Measurements from ENCODE around the gene DIRAS1. TPM values are rescaled to one million over a fixed set of nuclear protein-coding genes. Genes with fewer than 3 reads are reported as not detected.

Gene DIRAS1
- total RNA-seq, 2 donors from 2014 or later: 0.11 to 0.72 TPM

- DNase-seq (ENCODE audit: low spot score in 2 of 2) (no peak), ATAC-seq (no peak)
- Mint-ChIP-seq H3K36me3 (no peaks in the 10 kb centered on the region), H3K9me3 (no peaks in the 10 kb centered on the region), H3K27ac (no peak overlapping the region)
Measured at GRCh38 chr19:2703691-2704216, 17.4 kb downstream of the DIRAS1 start.

- H3K9me3 Mint-ChIP-seq: no peaks in the 10 kb centered on the region
- ATAC-seq (no peak), DNase-seq (ENCODE audit: low spot score in 2 of 2) (no peak)
- H3K36me3 Mint-ChIP-seq: no peaks in the 10 kb centered on the region
- H3K27ac Mint-ChIP-seq: no peak overlapping the region
Measured at GRCh38 chr19:2703077-2703437, 18.1 kb downstream of the DIRAS1 start.

GRCh38 chr19:2702170-2703076, 18.7 kb downstream of the DIRAS1 start, which contains the start of gene GNG7:
TSS of gene GNG7 (minus strand) at chr19:2702694. CDS start at chr19:2520688, 182,006 bp downstream.
- H3K27ac Mint-ChIP-seq: no peak within 1 kb of the TSS
- ATAC-seq (peak; percentile 98 to 100), DNase-seq (ENCODE audit: low spot score in 2 of 2) (peak; percentile 89 to 99)
- H3K9me3 Mint-ChIP-seq: no peaks in the 10 kb centered on the region
- H3K36me3 Mint-ChIP-seq: no peaks in the 10 kb centered on the region

GRCh38 chr19:2701361-2702169, 19.6 kb downstream of the DIRAS1 start:
- no peak overlapping the region for H3K27ac Mint-ChIP-seq
- ATAC-seq (no peak), DNase-seq (ENCODE audit: low spot score in 2 of 2) (no peak)
- no peaks in the 10 kb centered on the region for H3K36me3 Mint-ChIP-seq
- H3K9me3 Mint-ChIP-seq: no peaks in the 10 kb centered on the region

- Mint-ChIP-seq H3K36me3 (no peaks in the 10 kb centered on the region), H3K9me3 (no peaks in the 10 kb centered on the region), H3K27ac (no peak overlapping the region)
- ATAC-seq (no peak), DNase-seq (ENCODE audit: low spot score in 2 of 2) (no peak)
Measured at GRCh38 chr19:2700660-2701360, 20.4 kb downstream of the DIRAS1 start.

GRCh38 chr19:2699413-2700140, 21.6 kb downstream of the DIRAS1 start:
- ATAC-seq: no peak
- Mint-ChIP-seq H3K9me3 (no peaks in the 10 kb centered on the region), H3K36me3 (no peaks in the 10 kb centered on the region), H3K27ac (no peak overlapping the region)
- DNase-seq (ENCODE audit: low spot score in 2 of 2): no peak

- no peak for ATAC-seq
- Mint-ChIP-seq H3K9me3 (no peaks in the 10 kb centered on the region), H3K36me3 (no peaks in the 10 kb centered on the region), H3K27ac (no peak overlapping the region)
- no peak for DNase-seq (ENCODE audit: low spot score in 2 of 2)
Measured at GRCh38 chr19:2694196-2694595, 27.0 kb downstream of the DIRAS1 start.

GRCh38 chr19:2693492-2694160, 27.5 kb downstream of the DIRAS1 start:
- ATAC-seq (no peak), DNase-seq (ENCODE audit: low spot score in 2 of 2) (no peak)
- Mint-ChIP-seq H3K27ac (no peak overlapping the region), H3K36me3 (no peaks in the 10 kb centered on the region), H3K9me3 (no peaks in the 10 kb centered on the region)

- ATAC-seq (no peak), DNase-seq (ENCODE audit: low spot score in 2 of 2) (no peak)
- no peaks in the 10 kb centered on the region for H3K9me3 Mint-ChIP-seq
- H3K27ac Mint-ChIP-seq: no peak overlapping the region
- H3K36me3 Mint-ChIP-seq: no peaks in the 10 kb centered on the region
Measured at GRCh38 chr19:2691951-2692350, 29.2 kb downstream of the DIRAS1 start.

GRCh38 chr19:2690856-2691255, 30.3 kb downstream of the DIRAS1 start:
- no peaks in the 10 kb centered on the region for H3K9me3 Mint-ChIP-seq
- ATAC-seq (no peak), DNase-seq (ENCODE audit: low spot score in 2 of 2) (no peak)
- H3K36me3 Mint-ChIP-seq: no peaks in the 10 kb centered on the region
- no peak overlapping the region for H3K27ac Mint-ChIP-seq

GRCh38 chr19:2686360-2686759, 34.8 kb downstream of the DIRAS1 start:
- Mint-ChIP-seq H3K27ac (peak overlapping the region in 1 of 2 donors; percentile 22), H3K36me3 (no peaks in the 10 kb centered on the region), H3K9me3 (no peaks in the 10 kb centered on the region)
- DNase-seq (ENCODE audit: low spot score in 2 of 2): no peak
- ATAC-seq: no peak

- Mint-ChIP-seq H3K9me3 (no peaks in the 10 kb centered on the region), H3K36me3 (no peaks in the 10 kb centered on the region), H3K27ac (no peak overlapping the region)
- ATAC-seq (no peak), DNase-seq (ENCODE audit: low spot score in 2 of 2) (no peak)
Measured at GRCh38 chr19:2685204-2685704, 35.9 kb downstream of the DIRAS1 start.

- Mint-ChIP-seq H3K9me3 (peaks cover 6% of the 10 kb centered on the region in 2 donors), H3K36me3 (no peaks in the 10 kb centered on the region), H3K27ac (no peak overlapping the region)
- ATAC-seq: no peak
- DNase-seq (ENCODE audit: low spot score in 2 of 2): no peak
Measured at GRCh38 chr19:2683430-2684003, 37.7 kb downstream of the DIRAS1 start.

GRCh38 chr19:2680808-2681207, 40.4 kb downstream of the DIRAS1 start:
- ATAC-seq: no peak
- Mint-ChIP-seq H3K9me3 (peaks cover 6 to 11% of the 10 kb centered on the region in 2 donors), H3K36me3 (no peaks in the 10 kb centered on the region), H3K27ac (peak overlapping the region in 1 of 2 donors; percentile 41)
- DNase-seq (ENCODE audit: low spot score in 2 of 2): no peak

GRCh38 chr19:2679439-2679838, 41.7 kb downstream of the DIRAS1 start:
- Mint-ChIP-seq H3K9me3 (peaks cover 6 to 11% of the 10 kb centered on the region in 2 donors), H3K36me3 (no peaks in the 10 kb centered on the region), H3K27ac (peak overlapping the region in 1 of 2 donors; percentile 42)
- ATAC-seq (no peak), DNase-seq (ENCODE audit: low spot score in 2 of 2) (no peak)

Measured in activated naive CD4-positive, alpha-beta T cell treated with anti-CD3 and anti-CD28 coated beads, Interleukin-2, amount 50 U/mL, for 72 hours (primary cell).